ENCODE results near the gene C18orf54. TPM values are rescaled to one million over a fixed set of nuclear protein-coding genes. Genes with fewer than 3 reads are reported as not detected.
"Not testable (repeated sequence)": the region's sequence is repeated elsewhere in the genome, so short reads cannot be mapped to it uniquely, and the experiment has no call there.

C18orf54 gene
- total RNA-seq, 4 donors from 2014 or later: 0.84 to 1.7 (median 1.1) TPM

DNA sequence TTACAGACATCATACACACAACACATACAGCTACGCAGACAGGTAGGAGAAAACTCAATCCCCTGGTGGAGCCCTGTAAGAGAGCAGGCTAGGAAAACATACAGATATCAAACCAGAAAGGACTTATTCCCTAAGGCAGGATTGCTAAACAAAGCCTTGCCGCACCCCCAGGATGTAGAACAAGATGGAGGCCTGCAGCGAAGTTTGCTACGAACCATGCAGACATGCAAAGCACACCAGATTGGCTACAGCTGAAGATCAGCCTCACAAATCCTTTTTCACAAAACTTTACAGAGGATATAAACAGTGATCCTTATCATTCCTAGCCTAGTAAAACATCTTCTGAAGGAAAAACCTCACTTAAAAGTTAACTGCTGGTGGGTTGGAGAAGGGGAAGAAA is 28.3 kb downstream of the C18orf54 start:
- TF ChIP-seq, protein P1, sequence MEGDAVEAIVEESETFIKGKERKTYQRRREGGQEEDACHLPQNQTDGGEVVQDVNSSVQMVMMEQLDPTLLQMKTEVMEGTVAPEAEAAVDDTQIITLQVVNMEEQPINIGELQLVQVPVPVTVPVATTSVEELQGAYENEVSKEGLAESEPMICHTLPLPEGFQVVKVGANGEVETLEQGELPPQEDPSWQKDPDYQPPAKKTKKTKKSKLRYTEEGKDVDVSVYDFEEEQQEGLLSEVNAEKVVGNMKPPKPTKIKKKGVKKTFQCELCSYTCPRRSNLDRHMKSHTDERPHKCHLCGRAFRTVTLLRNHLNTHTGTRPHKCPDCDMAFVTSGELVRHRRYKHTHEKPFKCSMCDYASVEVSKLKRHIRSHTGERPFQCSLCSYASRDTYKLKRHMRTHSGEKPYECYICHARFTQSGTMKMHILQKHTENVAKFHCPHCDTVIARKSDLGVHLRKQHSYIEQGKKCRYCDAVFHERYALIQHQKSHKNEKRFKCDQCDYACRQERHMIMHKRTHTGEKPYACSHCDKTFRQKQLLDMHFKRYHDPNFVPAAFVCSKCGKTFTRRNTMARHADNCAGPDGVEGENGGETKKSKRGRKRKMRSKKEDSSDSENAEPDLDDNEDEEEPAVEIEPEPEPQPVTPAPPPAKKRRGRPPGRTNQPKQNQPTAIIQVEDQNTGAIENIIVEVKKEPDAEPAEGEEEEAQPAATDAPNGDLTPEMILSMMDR (IDR thresholded peaks at IDR 0.05): no peak
- no peak for TF ChIP-seq EP300 (IDR thresholded peaks at IDR 0.05)
- no peak for TF ChIP-seq POLR2A (IDR thresholded peaks at IDR 0.05; ENCODE audit: low read depth)
- TF ChIP-seq POLR2AphosphoS5 (IDR thresholded peaks at IDR 0.05): no peak
- no peaks in the 10 kb centered on the region for H3K9me3 ChIP-seq
- no peak overlapping the region for H3K27ac ChIP-seq (replicated peaks in 1 of 4)
- intact Hi-C loops (cut with DNase I): no loop called here
- whole genome bisulfite sequencing: 73% methylated on average over 4 of the region's 4 CpGs
- no peaks in the 10 kb centered on the region for H3K4me1 ChIP-seq
- H3K36me3 ChIP-seq: no peaks in the 10 kb centered on the region
- H3K4me3 ChIP-seq: no peak overlapping the region
- H3K27me3 ChIP-seq: peaks cover 0 to 3% (median 0%) of the 10 kb centered on the region in 4 donors
- DNase-seq (ENCODE audit: extremely low spot score): no peak

- H3K9me3 ChIP-seq; intact Hi-C loops (cut with DNase I); H3K4me3 ChIP-seq; DNase-seq (ENCODE audit: extremely low spot score); H3K4me1 ChIP-seq; H3K27me3 ChIP-seq; H3K27ac ChIP-seq (replicated peaks in 1 of 4); H3K36me3 ChIP-seq: not testable (repeated sequence)
- WGBS: 98% methylated on average over 23 of the region's 23 CpGs
These were observed 29.2 kb downstream of the C18orf54 start for GRCh38 chr18:54386800-54387495.

GRCh38 chr18:54387631-54388030 is 29.9 kb downstream of the C18orf54 start:
- TF ChIP-seq POLR2AphosphoS5 (IDR thresholded peaks at IDR 0.05) (no peak), EP300 (IDR thresholded peaks at IDR 0.05) (no peak), POLR2A (IDR thresholded peaks at IDR 0.05; ENCODE audit: low read depth) (no peak)
- TF ChIP-seq, protein P1 (IDR thresholded peaks at IDR 0.05): no peak
- WGBS: 90% methylated on average over 3 of the region's 3 CpGs
- intact Hi-C loops (cut with DNase I): no loop called here

GRCh38 chr18:54388203-54389142 is 30.8 kb downstream of the C18orf54 start:
- TF ChIP-seq POLR2A (IDR thresholded peaks at IDR 0.05; ENCODE audit: low read depth) (no peak), EP300 (IDR thresholded peaks at IDR 0.05) (no peak), POLR2AphosphoS5 (IDR thresholded peaks at IDR 0.05) (no peak)
- TF ChIP-seq, protein P1 (IDR thresholded peaks at IDR 0.05): no peak
- no peak overlapping the region for H3K27ac ChIP-seq (replicated peaks in 1 of 4)
- no peaks in the 10 kb centered on the region for H3K4me1 ChIP-seq
- WGBS: 46% methylated on average over 6 of the region's 6 CpGs
- intact Hi-C loops (cut with DNase I): no loop called here
- no peaks in the 10 kb centered on the region for H3K36me3 ChIP-seq
- DNase-seq (ENCODE audit: extremely low spot score): no peak
- peaks cover 0 to 3% (median 0%) of the 10 kb centered on the region in 4 donors for H3K27me3 ChIP-seq
- H3K4me3 ChIP-seq: no peak overlapping the region
- H3K9me3 ChIP-seq: no peaks in the 10 kb centered on the region

More at GRCh38 chr18:54387631-54388030, 29.9 kb downstream of the C18orf54 start:
- H3K27ac ChIP-seq (replicated peaks in 1 of 4): no peak overlapping the region
- no peaks in the 10 kb centered on the region for H3K4me1 ChIP-seq
- H3K36me3 ChIP-seq: no peaks in the 10 kb centered on the region
- DNase-seq (ENCODE audit: extremely low spot score): no peak
- H3K4me3 ChIP-seq: no peak overlapping the region
- H3K9me3 ChIP-seq: no peaks in the 10 kb centered on the region
- peaks cover 0 to 3% (median 0%) of the 10 kb centered on the region in 4 donors for H3K27me3 ChIP-seq

DNA sequence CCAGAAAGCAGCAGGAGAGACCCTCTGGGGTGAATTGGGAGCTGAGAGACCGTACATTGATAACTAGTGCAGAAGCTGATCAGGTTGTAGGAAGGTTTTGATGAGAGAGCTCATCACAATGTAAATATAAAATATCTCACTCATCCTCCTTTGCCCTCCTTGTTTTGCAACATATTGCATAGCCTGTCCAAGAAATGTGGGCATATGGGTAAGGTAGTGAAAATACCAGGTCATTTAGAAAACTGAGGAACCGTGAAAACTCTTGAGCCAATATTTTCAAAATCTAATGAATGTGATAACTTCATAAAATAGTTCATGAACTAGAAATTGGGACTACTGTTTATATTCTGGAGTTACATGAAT is 31.4 kb downstream of the C18orf54 start:
- no peaks in the 10 kb centered on the region for H3K9me3 ChIP-seq
- H3K27ac ChIP-seq (replicated peaks in 1 of 4): no peak overlapping the region
- TF ChIP-seq EP300 (IDR thresholded peaks at IDR 0.05) (no peak), POLR2AphosphoS5 (IDR thresholded peaks at IDR 0.05) (no peak), POLR2A (IDR thresholded peaks at IDR 0.05; ENCODE audit: low read depth) (no peak)
- TF ChIP-seq, protein P1 (IDR thresholded peaks at IDR 0.05): no peak

More for the DNA sequence above, 31.4 kb downstream of the C18orf54 start:
- H3K36me3 ChIP-seq: no peaks in the 10 kb centered on the region
- no peak overlapping the region for H3K4me3 ChIP-seq
- peaks cover 0 to 3% (median 0%) of the 10 kb centered on the region in 4 donors for H3K27me3 ChIP-seq
- no peak for DNase-seq (ENCODE audit: extremely low spot score)
- H3K4me1 ChIP-seq: no peaks in the 10 kb centered on the region
- 47% methylated on average over 2 of the region's 2 CpGs for WGBS
- intact Hi-C loops (cut with DNase I): no loop called here

Data from esophagus muscularis mucosa (tissue), 4 donors.